Measurements from ENCODE around the gene CSF3. TPM values are rescaled to one million over a fixed set of nuclear protein-coding genes. Genes with fewer than 3 reads are reported as not detected.

The CSF3 gene
- total and polyA plus RNA-seq, 4 donors: not detected

DNA sequence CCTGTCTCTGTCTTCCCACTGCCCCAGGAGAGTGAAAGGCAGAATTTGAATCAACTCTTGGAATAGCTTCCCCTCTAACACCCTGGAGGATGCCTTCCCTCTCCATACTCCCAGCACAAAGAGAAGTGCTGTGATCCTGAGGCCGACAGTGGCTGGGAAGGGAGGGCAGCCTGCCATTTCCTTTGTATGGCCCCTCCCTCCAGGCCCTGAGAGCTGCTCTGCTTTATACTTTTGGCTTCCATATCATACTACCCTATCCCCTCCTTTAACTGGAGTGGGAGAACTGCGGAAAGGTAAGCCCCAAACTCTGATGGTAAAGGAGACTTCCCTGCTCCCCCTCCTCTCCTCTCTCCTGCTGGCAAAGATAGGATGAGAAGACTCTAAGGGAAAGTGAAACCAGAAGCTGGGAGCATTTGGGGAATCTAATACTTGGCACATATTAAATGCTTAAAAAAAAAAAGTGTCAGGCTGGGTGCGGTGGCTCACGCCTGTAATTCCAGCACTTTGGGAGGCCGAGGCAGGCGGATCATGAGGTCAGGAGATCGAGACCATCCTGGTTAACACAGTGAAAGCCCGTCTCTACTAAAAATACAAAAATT is 43.0 kb downstream of the CSF3 start:
- Histone ChIP-seq H3K9me3 (ENCODE audit: control insufficient read depth in 4 of 4, low read length in 3 of 4) (no peaks in the 10 kb centered on the region), H3K4me1 (ENCODE audit: control insufficient read depth in 4 of 4, insufficient read depth in 4 of 4, low read length in 3 of 4) (peaks cover 0 to 23% (median 16%) of the 10 kb centered on the region in 4 donors), H3K36me3 (ENCODE audit: control insufficient read depth in 4 of 4, insufficient read depth in 3 of 4, low read depth in 1 of 4, low read length in 3 of 4) (no peaks in the 10 kb centered on the region), H3K27ac (ENCODE audit: low read depth in 1 of 2, low read length in 2 of 2) (peak overlapping the region; percentile 56 to 66), H3K4me3 (ENCODE audit: low read depth in 1 of 3, low read length in 3 of 3) (no peak overlapping the region), H3K27me3 (ENCODE audit: control insufficient read depth in 4 of 4, insufficient read depth in 4 of 4, low read length in 3 of 4) (no peaks in the 10 kb centered on the region), H3K9ac (ENCODE audit: low read depth in 1 of 2, low read length in 2 of 2) (peak overlapping the region in 1 of 2 donors; percentile 10)
- no peak for DNase-seq (ENCODE audit: low spot score)
- TF ChIP-seq SP1 (IDR thresholded peaks at IDR 0.05) (peak; percentile 40), MAX (IDR thresholded peaks at IDR 0.05) (no peak)
- WGBS: 49% methylated on average over 8 of the region's 8 CpGs

DNA sequence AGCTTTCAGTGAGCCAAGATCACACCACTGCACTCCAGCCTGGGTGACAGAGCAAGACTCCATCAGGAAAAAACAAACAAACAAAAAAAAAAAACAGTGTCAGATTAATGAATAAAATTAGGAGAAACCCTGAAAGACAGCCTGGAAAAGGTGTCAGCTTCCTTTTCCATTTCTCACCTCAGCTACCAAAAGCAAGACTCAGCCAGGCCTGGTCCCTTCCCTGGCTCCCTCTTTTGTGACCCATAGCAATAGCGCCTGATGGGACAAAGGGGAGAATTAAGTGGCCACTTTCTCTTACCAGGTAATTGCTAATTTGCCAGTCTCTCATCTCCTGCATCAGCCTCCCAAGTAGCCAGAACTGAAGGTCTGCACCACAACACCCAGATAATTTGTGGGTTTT is 43.6 kb downstream of the CSF3 start:
- no peak overlapping the region for H3K9ac ChIP-seq (ENCODE audit: low read depth in 1 of 2, low read length in 2 of 2)
- no peaks in the 10 kb centered on the region for H3K27me3 ChIP-seq (ENCODE audit: control insufficient read depth in 4 of 4, insufficient read depth in 4 of 4, low read length in 3 of 4)
- H3K9me3 ChIP-seq (ENCODE audit: control insufficient read depth in 4 of 4, low read length in 3 of 4): no peaks in the 10 kb centered on the region
- peaks cover 0 to 24% (median 15%) of the 10 kb centered on the region in 4 donors for H3K4me1 ChIP-seq (ENCODE audit: control insufficient read depth in 4 of 4, insufficient read depth in 4 of 4, low read length in 3 of 4)
- no peak for DNase-seq (ENCODE audit: low spot score)
- H3K4me3 ChIP-seq (ENCODE audit: low read depth in 1 of 3, low read length in 3 of 3): no peak overlapping the region
- WGBS: 100% methylated on average over 1 of the region's 1 CpG
- peak overlapping the region in 1 of 2 donors; percentile 66 for H3K27ac ChIP-seq (ENCODE audit: low read depth in 1 of 2, low read length in 2 of 2)
- H3K36me3 ChIP-seq (ENCODE audit: control insufficient read depth in 4 of 4, insufficient read depth in 3 of 4, low read depth in 1 of 4, low read length in 3 of 4): no peaks in the 10 kb centered on the region
- TF ChIP-seq RAD21 (IDR thresholded peaks at IDR 0.05) (no peak), JUND (IDR thresholded peaks at IDR 0.05) (no peak), EGR1 (IDR thresholded peaks at IDR 0.05; ENCODE audit: low read depth in 2 of 2) (no peak), TAF1 (conservative IDR thresholded peaks at IDR 0.05) (no peak), MAX (IDR thresholded peaks at IDR 0.05) (no peak), CTCF (IDR thresholded peaks at IDR 0.05; ENCODE audit: low read depth, low read length, missing input control) (no peak), HNF4G (IDR thresholded peaks at IDR 0.05) (no peak), GABPA (IDR thresholded peaks at IDR 0.05 in 1 of 2, conservative IDR thresholded peaks at IDR 0.05 in 1 of 2) (no peak), FOXA1 (IDR thresholded peaks at IDR 0.05) (no peak), RXRA (IDR thresholded peaks at IDR 0.05) (no peak), YY1 (IDR thresholded peaks at IDR 0.05) (no peak), FOXA2 (IDR thresholded peaks at IDR 0.05) (no peak), SP1 (IDR thresholded peaks at IDR 0.05) (no peak), NR2F2 (IDR thresholded peaks at IDR 0.05) (no peak)
- TF ChIP-seq, protein P1, sequence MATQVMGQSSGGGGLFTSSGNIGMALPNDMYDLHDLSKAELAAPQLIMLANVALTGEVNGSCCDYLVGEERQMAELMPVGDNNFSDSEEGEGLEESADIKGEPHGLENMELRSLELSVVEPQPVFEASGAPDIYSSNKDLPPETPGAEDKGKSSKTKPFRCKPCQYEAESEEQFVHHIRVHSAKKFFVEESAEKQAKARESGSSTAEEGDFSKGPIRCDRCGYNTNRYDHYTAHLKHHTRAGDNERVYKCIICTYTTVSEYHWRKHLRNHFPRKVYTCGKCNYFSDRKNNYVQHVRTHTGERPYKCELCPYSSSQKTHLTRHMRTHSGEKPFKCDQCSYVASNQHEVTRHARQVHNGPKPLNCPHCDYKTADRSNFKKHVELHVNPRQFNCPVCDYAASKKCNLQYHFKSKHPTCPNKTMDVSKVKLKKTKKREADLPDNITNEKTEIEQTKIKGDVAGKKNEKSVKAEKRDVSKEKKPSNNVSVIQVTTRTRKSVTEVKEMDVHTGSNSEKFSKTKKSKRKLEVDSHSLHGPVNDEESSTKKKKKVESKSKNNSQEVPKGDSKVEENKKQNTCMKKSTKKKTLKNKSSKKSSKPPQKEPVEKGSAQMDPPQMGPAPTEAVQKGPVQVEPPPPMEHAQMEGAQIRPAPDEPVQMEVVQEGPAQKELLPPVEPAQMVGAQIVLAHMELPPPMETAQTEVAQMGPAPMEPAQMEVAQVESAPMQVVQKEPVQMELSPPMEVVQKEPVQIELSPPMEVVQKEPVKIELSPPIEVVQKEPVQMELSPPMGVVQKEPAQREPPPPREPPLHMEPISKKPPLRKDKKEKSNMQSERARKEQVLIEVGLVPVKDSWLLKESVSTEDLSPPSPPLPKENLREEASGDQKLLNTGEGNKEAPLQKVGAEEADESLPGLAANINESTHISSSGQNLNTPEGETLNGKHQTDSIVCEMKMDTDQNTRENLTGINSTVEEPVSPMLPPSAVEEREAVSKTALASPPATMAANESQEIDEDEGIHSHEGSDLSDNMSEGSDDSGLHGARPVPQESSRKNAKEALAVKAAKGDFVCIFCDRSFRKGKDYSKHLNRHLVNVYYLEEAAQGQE (IDR thresholded peaks at IDR 0.05): no peak
- TF ChIP-seq, protein P2, sequence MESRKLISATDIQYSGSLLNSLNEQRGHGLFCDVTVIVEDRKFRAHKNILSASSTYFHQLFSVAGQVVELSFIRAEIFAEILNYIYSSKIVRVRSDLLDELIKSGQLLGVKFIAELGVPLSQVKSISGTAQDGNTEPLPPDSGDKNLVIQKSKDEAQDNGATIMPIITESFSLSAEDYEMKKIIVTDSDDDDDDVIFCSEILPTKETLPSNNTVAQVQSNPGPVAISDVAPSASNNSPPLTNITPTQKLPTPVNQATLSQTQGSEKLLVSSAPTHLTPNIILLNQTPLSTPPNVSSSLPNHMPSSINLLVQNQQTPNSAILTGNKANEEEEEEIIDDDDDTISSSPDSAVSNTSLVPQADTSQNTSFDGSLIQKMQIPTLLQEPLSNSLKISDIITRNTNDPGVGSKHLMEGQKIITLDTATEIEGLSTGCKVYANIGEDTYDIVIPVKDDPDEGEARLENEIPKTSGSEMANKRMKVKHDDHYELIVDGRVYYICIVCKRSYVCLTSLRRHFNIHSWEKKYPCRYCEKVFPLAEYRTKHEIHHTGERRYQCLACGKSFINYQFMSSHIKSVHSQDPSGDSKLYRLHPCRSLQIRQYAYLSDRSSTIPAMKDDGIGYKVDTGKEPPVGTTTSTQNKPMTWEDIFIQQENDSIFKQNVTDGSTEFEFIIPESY (IDR thresholded peaks at IDR 0.05): no peak
- TF ChIP-seq, protein P3, sequence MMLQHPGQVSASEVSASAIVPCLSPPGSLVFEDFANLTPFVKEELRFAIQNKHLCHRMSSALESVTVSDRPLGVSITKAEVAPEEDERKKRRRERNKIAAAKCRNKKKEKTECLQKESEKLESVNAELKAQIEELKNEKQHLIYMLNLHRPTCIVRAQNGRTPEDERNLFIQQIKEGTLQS (IDR thresholded peaks at IDR 0.05): no peak

Measured in liver (tissue), 9 donors.